HG03025 (cell line): ENCODE data around the gene WWC1.
A peak's percentile ranks its signal among the peaks of the same experiment; 100 is the strongest.
"Not testable (repeated sequence)": the region's sequence is repeated elsewhere in the genome, so short reads cannot be mapped to it uniquely, and the experiment has no call there.

Experiments
- ATAC-seq: cut with Tn5 transposase; IDR thresholded peaks from one replicate; pipeline ENCODE4 v1.9.1; 2021; ENCODE audit warnings: mild to moderate bottlenecking, moderate library complexity; ENCODE audit not compliant: unreplicated experiment, low FRiP score

WWC1 gene

DNA sequence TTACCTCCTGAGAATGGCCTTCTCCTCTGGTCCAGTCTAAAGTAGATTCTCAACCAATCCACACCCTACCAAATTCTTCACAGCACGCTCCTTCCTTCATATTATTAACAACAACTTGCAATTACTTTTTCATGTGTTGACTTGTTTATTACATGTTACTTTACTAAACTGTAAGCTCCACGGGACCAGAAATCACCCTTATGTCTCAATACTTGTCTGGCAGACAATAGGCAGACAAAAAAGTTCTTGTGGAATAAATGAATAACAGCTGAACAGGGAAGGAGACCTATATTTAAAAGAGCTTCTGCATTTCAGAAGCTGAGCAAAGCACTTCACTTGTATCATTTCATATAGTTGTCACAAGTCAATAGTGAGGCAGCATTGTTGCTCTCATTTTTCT lies 5.7 kb upstream of the WWC1 start:
- ATAC-seq = no peak

DNA sequence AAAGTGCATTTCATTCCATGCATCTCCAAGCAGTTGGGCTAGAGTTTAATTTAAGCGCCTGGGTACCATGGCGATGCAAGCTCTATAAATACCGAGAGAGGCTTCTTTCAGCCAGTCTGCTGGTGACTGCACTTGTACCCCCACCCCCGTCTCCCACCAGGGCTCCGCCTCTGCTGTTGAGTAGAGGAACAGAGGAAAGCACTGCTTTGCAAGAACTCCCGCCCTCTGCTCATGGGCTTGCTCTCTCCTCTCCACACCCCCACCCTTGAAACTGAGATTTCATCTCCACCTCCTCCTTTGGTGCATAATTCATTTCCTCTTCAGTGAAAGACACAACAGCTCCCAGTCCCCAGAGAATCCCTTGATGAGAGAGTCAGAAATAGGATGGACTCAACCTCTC lies 5.1 kb upstream of the WWC1 start:
- peak; percentile 39 for ATAC-seq

DNA sequence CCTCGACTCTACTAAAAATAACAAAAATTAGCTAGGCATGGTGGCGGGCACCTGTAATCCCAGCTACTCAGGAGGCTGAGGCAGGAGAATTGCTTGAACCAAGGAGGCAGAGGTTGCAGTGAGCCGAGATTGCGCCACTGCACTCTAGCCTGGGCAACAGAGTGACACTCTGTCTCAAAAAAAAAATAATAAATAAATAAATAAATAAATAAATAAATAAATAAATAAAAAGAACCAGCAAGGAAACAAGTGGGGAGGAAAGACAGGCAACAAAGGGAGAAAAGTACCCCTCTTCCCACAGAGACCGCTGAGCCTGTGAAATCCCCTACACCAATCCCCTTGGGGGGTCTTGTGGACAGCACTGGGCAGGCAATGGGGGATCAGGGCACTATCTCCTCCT lies 4.6 kb upstream of the WWC1 start:
- ATAC-seq = not testable (repeated sequence)

DNA sequence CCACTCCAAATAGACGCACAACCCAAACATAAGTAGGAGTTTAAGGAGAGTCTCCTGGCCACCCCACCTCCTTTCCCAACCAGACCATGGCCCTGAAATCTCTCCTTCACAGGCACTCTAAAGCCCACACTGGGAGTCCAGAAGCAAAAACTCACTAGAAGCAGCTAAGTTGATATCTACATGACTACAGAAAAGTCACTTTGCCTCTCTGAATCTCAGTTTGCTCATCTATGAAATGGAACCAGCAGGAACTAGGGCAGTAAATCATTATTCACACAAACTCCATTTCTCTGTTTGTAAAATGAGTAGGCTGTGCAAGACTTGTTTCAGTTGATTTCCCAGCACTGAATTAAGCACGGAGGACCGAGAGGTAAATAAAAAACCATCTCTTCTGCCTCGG lies 4.1 kb upstream of the WWC1 start:
- no peak for ATAC-seq

DNA sequence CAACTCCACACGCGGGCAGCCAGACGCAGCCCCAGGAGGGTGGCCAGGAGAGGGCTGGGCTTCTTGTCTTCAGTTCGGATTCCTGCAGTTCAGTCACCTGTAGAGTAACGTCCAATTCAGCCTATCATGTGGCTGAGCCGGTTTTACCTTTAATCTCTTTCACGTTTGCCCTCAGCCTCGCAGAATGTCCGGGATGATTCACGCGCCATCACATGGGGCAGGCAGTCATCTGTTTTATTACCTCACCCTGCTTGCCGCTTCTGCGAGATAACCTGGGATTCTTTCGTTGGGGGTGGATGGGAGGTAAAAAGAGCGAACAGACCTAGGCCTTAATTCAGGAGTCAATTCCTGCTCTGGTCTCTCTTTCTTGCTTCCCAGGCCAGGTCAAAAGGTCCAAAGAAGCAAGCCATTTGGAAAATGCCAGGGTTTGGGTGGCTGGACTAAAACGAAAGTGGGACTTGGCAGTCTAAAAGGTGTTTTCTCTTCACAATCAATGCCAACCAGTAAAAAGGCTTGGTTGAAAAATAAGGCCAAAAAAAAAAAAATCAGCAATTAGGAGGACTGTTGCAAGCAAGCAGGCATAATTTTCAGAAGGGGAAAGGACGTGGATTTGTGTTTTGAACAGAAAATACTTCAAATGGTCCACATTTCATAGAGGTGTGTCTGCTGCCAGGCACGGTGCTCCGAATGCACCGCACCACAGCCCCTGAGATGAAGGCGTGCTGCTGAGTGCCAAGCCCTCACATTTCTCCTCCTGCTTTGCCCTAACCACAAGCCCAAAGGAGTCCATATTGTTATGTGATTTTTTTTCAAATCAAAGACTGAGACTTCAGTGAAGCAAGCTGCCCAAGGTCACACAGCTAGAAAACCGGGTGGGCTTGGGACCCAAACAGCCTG lies 2.8 kb upstream of the WWC1 start:
- no peak for ATAC-seq

DNA sequence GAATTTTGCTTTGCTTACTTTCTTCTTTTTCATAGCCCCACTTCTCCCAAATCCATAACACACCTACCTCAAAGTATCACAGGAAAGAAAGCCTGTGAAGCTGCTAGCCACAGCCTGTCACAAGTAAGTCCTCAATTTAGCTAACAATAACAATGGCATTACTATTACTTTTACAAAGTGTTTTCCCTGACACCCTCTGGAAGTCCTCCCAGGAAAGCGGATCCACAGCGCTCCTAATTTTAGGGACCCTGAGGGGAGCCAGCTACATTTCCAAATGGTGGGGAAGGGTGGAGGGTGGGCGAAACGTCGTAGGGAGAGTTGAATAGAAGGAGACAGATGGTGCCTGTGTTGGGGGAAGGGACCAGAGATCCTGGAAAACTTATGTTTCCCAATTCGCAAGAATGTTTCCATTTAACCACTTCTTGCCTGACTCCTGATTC lies 523 bp upstream of the WWC1 start:
- ATAC-seq = no peak

DNA sequence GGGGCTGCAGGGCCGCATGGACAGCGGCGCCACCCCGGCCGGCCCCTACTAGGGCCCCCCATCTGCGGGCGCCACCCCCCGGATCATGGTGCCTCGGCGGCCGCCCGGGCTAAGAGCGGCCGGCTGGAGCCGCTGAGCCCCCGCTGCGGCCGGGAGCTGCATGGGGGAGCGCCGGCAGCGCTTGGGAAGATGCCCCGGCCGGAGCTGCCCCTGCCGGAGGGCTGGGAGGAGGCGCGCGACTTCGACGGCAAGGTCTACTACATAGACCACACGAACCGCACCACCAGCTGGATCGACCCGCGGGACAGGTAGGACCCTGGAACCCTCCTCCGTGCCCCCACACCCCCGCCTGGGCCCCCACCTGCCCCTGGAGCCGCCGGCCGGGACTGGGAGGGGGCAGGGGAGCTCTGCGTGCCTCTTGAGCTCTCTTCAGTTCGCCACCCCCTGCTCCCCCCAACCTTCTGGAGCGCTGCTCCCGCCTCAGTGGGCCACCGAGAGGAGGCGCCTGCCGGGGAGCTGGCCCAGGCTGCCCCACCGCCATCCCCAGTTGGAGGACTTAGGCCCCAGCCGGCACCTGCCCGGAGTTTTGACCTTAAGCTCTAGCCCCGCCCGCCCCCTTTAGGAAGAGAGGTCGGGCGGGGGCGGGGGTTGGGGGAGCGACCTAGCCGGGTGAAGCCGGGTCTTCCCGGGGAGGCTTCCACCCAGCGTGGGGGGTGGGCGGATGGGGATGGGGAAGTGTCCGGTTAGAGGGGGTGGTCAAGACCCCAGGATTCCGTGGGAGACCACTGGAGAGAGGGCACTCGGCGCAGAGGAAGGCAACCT lies 730 bp downstream of the WWC1 start:
- ATAC-seq = peak; percentile 6

DNA sequence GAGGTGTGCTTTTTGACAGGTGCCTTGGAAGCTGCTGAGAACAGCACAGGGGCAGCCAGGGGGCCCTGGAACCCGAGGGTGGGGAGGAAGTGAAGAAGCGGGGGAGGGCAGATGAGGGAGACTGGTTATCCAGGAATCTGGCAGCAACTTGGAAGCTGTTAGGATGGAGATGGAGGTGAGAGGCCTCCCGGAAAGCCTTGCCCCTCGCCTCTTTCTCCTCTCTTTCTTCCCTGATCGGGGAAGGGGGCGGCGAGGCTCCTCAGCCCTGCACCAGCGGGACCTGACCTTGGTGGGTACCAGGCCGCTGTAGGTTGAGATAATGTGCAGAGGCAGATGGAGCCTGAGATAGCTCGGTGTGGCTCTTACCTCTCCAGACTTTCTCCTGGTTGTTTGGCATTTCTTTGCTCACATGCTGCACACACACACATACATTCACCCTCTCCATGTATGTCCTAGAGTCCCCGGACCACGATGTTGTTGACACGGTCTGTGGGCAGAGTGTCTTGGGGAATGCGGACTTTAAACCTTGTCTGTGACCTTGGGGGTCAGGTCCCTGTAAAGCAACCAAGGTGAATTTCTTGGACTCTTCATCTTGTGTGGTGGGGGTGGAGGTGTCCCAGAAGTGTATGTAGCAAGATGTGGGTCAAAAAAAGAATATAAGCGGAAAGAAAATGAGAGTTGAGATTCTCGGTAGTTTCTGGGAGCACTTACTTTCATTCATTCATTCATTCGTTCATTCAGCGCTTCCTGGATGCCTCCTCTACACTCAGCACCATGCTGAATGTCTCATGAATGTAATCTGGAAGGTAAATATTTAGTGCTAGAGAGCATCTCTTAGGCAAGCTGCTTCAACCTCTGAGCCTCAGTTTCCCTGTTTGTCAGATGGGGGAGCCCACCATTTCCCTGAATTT lies 1.6 kb downstream of the WWC1 start:
- ATAC-seq = no peak

DNA sequence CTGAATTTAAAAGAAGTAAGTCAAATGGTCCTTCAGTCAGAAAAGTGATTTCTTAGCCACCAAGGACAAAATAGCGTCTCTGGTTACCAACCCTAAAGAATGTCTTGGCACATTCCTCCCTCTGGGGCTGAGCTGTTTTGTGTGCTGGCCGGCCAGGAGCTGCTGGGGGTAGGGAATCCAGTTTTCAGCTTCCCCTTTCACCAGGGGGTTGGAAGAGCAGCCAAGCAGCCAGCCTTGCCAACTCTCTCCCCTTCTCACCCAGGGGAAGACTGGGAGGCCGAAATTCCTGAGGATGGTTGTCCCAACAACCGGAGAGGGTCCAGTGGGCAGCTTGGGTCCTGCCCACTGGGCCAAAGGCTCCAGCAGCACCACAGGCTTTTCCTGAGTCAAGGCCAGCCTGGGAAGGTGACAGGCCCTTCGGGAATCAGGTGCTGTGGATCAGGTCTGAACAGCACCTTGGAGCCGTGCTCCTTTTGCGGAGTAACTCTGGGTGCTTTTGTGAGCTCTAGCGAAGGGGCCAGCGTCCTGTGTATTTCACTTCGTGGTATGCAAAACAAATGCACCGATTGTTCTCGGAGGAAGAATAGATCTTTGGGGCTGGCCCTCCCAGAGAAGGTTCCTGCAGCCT lies 4.2 kb downstream of the WWC1 start:
- ATAC-seq = no peak

DNA sequence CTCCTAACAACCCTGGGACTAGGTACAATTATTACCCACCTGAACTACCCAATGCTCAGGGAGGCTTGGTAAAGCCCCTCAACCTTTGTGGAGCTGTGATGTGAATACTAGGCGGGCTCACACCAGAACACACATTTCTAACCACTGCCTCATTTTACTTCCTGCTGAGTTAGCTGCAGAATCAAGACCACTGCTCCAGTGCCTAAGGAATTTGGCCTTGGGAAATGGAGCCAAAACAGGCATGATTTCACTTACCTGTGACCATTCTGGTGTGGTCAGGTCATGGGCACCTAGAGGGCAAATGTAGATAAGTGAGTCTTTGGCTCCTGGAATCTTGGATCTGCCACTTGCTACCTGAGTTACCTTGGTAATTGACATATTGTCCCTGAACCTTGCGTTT lies 5.2 kb downstream of the WWC1 start:
- no peak for ATAC-seq

DNA sequence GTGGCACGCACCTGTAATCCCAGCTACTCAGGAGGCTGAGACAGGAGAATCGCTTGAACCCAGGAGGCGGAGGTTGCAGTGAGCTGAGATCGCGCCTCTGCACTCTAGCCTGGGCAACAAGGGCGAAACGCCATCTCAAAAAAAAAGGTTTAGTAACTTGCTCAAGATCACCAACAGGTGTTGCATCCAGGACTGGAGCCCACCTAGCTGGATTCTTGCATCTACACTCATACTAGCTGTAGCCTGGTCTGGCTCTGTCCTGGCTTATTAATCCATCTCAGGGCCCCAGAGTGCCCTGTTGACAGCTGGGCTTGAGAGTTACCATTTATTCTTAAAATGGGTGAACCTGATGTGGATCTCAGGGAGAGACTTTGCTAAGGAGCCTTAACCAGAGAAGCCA lies 7.5 kb downstream of the WWC1 start:
- no peak for ATAC-seq

DNA sequence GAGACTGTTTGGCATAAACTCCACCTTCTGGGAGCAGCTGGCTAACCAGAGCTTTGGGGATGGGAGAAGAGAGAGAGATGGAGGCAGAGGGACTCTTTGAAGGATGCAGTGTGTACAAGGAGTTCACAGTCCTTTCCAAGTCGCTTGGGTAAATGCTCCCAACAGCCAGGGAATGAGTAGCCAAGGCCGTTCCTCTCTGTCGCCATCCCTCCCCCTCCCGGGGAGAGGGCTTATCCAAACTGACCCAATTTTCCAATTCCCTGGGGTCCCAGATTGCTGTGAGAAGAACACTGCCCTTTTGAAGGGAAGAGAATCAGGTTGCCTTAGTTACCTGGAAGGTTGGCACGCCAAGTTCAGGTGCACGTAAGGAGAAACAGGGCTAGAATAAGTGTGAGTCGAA lies 7.9 kb downstream of the WWC1 start:
- ATAC-seq = no peak

DNA sequence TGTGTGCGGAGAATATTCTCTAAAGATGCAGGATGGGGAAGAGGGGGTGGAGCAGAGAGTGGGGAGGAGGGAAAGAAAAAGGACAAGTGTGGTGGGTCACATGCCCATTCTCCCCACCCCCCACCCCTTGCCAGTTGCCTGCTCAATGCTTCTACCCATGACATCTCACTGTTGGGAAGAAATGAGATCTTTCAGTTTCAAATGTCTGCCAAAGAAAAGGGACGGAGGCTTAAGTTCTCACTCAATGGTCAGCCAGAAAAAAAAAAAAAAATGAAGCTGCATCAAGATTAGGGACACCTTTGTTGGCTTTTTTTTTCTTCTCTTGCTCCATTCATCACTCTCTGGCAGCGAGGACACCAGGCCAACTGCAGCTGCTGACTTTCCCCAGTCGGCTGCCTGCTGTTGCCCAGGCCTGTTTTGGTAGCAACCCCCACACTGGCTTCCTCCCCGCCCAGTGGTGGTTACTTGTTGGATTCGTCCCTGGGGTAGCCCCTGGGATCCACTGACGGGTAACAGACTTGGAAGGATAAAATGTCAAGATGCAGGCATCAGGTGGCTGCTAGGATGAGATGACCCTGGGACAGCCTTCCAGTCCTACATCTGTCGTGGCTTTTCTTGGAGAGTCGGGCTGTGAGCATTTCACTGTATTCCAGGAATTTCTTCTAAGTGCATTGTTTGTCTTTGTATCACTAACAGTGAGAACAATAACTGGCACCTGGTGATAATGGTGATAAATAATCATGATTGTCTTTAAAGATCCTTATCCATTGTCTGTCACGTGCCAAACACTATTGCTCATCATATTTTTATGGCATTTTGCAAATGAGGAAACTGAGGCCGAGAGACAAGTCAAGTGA lies 9.1 kb downstream of the WWC1 start:
- no peak for ATAC-seq

DNA sequence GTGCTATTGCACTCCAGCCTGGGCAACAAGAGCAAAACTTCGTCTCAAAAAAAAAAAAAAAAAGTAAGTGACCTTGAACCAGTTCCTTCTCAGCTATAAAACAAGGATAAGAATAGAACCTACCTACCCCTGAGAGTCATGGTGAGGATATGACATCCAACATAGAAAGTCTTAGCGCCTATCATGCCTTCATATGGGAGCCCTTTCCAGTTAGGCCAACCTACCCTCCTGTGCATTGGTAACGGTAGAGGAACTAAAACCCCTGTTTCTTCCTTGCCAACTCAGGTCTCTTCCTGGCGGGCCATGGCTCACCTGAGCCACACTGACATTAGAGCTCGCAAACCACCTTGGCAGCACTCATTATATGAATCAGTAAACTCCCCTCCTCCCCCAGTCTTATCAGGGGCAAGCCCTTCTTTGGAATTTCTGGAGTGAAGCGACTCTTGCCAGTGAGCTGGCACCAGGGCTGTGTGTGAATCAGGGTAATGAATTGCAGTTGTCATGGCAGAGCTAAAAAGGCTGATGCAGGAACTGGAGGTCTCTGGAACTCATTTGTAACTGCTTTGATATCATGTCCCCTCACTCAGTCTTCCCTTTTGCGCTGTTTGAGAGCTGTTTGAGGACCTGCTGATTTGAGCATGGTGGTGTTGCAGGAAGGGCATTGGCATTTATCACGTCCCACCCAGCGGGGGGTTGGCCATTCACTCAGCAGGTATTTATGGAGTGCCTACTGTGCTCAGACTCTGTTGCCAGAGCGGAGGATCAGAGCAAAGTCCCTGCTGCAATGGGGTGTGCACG lies 10.3 kb downstream of the WWC1 start:
- ATAC-seq = no peak

DNA sequence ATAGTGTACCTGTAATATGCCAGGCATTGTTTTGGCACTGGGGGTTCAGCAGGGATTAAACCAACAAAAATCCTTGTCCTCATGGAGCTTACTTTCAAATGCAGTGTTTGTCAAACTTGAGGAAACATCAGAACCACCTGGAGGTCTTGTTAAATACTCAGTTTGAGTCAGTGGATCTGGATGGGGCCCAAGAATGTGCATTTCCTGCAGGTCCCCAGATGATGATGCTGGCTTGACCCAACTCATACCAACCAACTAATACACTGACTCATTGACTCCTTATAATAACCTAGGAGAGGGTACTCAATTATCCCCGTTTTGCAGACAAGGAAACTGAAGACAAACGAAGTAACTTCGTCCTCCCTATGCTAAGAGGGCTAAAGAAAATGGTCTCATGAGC lies 11.3 kb downstream of the WWC1 start:
- ATAC-seq = no peak

DNA sequence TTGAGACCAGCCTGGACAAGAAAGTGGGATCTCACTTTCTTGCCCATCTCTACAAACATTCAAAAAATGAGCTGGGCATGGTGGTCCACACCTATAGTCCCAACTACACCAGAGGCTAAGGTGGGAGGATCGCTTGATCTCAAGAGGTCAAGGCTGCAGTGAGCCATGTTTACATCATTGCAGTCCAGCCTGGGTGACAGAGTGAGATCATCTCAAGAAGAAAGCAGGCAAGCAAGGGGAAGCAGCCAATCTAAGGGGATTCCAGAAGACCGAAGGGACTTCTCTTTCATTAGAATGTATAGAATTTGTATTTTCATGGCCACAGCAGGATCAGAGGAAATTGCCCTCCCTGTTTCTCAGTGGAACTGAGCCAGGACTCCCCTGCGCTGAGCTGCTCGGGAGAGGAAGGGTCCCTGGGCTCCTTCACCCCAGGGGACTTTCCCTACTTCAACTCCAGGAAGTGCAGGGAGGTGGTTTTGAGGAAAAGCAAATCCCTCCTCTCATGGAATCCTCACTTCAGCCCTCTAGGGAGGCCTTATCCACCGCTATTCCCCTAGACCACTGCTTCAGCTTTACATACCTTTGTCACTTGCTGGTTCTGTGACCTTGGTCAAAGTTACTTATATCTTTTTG lies 12.1 kb downstream of the WWC1 start:
- ATAC-seq = no peak

DNA sequence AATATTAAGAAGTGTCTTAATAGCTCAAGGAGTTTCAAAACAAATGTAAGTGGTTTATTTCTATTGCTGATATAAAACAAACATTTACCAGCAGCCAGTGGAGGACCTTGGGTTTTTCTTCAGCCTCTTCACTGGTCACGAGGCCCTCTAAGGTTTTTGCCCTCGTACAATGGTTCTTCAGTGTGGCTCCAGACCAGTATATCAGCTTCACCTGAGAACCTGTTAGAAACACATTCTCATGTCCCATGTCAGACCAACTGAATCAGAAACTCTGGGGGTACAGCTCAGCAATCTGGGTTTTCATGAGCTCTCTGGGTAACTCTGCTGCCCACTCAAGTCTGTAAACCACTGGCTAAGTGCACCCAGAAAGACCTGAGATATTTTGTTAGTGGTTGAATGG lies 12.9 kb downstream of the WWC1 start:
- no peak for ATAC-seq

DNA sequence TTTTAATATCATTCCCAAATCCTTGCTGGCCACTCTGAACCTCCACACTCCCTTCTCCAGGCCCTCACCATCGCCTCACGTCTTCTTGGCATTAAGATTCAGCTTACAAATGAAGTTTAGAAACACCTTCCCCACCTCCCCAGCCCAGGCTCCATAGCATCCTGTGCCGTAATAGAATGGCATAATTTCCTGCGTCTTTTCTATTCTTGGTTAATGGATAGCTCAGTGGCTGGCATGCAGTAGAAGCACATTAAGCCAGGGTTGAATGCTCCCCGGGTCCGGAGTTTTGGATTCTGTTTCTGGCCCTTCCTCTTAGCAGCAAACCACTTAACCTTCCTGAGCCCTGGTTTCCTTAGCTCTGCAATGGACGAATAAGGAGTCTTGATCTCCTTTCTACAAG lies 13.8 kb downstream of the WWC1 start:
- no peak for ATAC-seq
